ENCODE results near the gene ZNF580.

Gene ZNF580

DNA sequence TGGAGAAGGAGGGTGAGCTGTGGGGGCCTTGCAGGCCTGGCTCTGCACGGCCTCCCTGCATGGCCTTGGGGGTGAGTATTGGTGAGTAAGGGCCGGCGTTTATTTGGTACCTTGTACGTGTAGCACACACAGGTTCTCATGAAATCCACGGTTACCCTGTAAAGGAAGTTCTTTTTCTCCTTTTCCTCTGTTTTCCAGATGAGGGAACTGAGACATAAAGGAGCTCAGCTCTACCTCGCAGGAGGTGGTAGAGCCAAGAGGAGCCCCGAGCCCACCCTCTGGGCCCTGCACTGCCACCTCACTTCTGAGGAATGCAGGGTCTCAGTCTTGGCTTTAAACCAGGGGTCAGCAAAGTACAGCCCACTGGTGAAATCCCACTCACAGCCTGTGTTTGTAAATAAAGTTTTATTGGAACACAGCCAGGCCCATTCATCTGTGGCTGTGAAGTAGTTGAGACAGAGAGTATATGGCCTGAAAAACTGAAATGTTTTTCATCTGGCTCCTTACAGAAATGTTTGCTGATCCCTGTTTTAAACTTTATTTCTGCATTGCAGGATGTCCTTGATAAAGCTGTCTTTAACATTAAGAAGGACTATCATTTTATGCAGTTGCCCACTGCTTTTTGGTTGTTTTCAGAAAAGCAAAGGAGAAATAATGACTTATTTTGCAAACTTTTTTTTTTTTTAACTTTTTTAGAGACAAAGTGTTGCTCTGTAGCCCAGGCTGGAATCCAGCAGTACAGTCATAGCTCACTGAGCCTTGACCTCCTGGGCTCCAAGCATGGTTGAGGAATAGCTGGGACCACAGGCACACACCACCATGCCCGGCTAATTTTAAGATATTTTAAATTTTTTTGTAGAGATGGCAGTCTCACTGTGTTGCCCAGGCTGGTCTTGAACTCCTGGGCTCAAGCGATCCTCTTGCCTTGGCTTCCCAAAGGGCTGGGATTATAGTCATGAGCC lies 40.6 kb downstream of the ZNF580 start:
- no peak for DNase-seq

DNA sequence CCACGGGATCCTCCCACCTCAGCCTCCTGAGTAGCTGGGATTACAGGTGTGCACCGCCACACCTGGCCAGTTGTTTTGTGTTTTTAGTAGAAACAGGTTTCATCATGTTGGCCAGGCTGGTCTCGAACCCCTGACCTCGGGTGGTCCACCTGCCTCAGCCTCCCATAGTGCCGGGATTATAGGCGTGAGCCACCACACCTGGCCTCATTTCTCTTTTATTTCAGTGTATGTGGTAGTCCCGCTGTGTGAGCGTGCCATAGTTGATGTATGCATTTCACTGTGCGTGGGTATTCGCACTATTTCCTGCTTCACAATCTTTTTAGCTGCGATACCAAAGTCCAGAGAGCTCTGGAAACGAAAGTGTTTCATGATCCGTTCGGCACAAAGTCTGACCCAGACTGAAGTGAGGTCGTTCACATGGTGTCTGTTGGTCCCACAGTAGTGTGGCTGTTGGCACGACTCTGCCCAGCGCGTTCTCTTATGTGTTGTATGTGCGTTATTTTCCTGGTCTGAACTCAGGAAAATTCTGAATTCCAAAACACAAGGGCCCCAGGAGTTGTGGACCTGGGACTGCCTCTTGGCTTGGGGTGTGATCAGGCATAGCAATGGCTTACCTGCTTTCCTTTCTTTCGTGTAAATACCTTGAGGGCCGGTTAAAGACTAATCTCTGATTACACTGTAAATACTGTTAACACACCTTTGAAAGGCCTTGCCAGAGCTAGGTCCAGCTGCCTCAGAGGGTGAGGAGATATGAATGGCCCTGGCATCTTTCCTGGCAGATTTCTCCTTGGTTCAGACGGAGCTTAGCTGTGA lies 42.9 kb downstream of the ZNF580 start:
- no peak for DNase-seq

DNA sequence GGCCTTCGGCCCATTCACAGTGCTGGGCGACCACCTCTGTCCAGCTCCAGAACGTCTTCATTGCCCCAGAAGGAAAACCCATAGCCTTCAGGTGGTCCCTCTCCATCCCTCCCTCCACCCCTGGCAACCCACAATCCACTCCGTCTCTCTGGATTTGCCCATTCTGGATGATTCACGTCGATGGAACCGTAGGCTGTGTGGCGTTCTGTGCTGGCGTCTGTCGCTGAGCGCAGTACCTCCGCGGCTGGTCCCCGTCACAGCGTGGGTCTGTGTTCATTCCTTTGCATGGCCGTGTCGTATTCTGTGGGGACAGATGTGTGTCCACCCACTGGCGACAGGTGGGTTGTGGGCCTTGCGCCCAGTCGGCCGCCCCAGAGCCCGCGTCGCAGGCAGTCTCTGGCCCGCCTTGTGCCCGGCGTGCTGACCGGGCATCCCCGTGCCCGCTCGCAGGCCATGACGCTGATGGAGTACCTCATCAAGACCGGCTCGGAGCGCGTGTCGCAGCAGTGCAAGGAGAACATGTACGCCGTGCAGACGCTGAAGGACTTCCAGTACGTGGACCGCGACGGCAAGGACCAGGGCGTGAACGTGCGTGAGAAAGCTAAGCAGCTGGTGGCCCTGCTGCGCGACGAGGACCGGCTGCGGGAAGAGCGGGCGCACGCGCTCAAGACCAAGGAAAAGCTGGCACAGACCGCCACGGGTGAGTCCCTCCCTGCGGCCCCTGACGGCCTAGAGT lies 44.3 kb downstream of the ZNF580 start:
- no peak for DNase-seq

DNA sequence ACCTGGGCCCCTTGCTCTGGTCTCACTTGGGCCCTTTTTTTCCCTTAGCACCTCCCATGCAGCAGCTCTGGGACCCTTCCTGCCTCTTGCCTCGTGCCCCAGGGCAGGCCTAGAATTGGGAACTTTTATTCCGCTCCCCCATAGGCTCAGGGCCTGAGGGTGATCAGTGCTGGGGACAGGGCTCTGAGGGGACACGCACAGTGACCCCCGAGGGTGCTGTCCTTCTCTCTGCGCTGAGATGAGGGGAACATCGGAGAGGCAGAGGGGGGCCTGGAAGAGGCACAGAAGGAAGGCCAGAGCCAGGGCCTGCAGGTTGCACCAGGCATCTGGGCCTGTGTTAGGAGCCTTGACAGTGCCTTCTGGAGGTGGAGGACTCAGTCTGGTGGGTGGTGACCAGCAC lies 45.0 kb downstream of the ZNF580 start:
- no peak for DNase-seq

DNA sequence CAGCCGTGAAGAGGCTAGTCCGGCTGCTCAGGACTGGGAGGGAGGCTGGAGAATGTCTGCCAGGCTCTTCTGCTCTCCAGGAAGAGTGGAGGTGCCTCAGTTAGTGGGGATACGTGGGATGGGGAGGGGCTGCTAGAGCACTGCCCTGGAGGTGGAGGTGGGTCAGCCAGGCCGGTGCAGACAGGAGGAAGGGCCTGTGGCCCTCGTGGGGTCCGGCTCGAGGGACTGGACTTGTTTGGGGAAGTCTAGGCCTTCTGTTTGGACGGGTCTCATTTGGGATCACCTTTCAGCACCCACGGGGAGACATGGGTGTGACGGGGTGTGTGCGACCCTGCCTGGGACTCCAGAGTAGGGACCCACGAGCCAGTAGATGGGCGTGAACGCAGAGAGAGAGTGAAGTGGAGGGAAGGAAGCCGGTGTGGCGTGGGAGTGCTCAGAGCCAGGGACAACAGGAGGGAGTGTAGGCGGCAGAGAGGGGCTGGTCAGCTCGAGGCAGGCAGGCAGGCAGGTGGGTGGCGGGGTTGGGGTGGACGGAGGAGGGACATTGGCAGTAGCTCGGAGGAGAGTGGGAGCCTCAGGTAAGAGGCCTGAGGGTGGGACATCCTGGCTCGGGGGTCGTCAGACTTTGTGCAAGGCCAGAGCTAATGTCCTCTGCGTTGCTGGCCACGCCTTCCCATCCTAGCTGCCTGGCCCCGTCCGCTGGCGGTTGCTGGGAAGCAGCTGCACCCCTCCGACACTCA lies 45.7 kb downstream of the ZNF580 start:
- no peak for DNase-seq

DNA sequence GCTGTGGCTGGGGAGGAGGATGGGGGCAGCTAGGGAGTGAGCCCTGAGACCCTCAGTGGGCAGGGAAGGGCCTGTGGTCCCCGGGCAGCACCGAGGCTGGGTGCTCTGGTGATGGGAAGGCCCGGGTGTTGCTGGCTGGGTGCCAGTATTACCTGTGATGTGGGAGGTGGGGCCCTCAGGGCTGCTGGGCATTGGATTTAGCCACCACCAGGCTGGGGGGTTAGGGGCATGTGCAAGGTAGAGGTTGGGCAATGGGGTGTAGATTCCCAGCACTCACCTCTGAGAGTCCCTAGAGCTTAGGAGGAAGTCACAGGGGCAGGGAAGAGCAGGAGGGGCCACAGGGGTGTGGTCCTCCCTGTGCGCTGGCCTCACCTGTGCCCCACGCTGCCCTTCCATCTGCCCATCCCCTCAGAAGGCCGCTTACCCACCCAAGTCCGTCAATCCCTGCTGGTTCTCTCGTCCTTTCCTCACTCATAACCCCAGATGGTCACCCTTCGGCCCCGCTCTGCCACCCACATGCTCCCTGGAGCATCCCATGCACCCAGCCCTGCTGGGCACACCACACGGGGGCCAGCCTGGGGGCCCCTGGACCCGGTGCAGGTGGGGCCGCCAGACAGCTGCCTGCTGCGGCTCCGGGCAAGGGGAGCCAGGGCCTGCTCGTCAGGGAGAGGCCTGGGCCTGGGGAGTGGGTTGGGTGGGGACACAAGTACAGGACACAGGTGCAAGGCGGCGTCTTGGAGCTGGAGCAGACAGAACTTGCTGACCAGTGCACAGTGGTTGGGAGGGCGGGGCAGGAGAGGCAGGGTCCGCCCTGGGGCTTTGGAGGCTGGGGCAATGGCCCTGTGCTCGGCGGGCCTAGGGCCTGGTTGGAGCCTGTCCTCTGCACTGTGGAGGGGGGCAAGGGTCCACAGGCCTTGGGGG lies 46.7 kb downstream of the ZNF580 start:
- no peak for DNase-seq

DNA sequence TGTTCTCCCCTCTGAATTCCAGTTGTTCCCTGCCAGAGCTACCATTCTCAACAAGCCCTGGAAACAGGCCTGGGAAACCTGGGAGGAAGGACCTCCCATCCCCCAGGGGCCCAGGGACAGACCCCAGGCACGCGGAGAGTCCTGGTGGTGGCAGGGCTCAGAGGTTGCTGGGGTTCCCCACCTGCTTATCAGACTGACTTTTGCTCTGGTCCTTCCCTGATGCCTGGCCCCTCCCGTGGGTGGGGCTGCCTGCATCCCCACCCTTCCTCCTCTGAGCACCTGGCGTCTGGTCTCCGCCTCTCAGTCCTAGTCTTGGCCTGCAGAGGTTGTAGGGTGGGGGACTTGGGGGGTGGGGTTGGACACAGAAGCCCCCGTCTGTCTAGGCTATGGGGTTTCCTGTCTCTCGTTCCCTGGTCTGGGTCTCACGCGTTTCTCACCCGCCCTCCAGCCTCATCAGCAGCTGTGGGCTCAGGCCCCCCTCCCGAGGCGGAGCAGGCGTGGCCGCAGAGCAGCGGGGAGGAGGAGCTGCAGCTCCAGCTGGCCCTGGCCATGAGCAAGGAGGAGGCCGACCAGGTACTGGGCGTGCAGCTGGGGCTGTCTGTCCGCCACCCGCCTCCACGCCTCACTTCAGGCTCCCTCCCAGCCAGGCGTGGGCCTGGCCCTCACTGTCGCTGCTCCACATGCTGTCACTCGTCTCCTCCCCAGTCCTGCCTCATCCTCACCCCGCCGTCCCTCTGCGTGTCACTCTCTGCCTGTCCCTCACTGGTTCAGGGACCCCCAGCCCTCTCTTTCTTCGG lies 47.8 kb downstream of the ZNF580 start:
- DNase-seq = no peak

DNA sequence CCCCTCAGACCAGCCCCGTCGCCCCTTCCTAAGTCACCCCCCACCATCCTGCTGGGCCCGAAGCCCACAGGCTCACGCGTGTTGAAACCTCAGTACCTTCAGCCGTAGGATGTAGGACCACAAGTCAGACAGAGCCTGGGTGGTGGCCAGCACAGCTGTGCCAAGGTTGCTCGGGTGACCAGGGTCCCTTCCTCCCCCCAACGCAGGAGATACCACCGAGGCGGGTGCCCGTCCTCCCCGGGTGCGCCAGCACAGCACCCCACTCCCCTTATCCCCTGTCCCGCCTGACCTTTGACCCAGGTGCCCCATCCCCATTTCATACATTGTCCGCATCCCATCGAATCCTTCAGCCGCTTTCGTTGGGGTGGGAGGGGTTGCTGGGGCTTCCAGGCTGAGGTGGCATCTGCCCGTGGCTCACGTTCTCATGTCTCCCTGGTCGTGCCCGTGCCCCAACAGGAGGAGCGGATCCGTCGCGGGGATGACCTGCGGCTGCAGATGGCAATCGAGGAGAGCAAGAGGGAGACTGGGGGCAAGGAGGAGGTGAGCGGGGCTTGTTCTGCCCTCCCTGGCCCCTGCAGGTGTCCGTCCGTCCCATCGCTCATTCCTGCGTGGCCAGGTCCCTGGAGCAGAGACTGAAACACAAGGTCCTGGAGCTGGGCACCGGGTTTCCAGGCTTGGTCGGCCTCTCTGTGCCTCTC lies 48.8 kb downstream of the ZNF580 start:
- DNase-seq = no peak

DNA sequence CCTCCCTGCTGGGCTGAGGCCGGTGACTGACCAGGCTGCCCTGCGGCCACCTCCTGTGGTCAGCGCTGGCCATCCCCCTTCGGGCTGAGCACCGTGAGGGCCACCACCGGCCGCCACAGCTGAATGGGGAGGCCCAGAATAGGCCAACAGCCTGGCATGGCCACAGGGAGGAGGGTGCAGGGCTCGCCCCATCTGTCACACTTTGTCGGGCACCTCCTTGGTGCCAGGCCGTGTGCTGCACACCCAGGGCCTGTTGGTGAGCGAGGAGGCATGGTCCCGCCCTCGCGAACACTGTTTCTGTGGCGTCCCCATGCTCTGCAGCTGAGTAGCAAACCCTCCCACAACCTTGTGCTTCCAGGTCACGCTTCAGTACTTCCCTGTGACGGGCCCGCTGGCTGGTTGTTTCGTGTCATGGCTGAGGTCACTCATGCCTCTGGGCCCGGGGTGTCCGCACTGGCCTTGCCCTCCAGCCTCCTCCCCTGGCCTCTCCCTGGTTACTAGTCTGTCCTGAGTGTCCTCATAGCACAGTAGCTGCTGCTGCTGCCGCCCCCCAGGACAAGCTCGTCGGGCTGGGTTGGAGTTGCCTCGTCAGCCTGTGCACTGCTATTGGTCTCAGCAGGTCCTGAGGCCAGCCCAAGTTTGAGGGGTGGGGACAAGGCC lies 49.4 kb downstream of the ZNF580 start:
- DNase-seq = no peak

DNA sequence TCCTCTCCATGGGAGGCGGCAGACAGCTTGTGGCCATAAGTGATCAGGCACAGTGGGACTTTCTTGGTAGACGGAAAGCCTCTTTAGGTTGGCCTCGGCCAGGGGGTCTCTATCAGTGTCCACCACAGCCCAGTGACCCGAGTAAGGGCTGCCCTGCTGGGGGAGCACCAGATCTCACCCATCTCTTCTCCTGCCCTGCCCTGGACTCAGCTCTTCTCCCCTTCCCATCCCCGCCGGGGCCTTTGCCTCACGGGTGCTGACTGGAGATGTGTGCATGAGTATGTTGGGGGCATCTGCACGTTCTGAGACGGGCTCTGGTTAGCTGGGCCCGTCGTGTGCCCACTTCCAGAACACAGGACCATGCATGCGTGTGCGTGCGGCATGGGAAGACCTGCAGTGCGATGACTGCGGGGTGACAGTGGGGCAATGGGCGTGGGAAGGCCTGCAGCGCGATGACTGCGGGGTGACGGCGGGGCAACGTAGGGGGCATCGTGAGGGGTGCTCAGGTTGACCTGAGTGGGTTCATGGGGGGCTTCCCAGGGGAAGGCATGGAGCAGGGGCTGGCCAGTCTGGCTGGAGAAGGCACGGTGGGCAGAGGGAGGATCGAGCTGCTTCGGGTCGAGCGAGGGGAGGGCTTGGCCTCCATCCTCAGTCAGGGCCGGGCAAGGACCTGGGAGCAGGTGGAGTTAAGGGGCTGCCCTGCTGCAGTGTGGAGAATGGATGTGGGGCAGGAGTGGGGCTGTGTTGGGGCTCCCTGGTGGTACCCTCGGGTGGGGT lies 50.2 kb downstream of the ZNF580 start:
- no peak for DNase-seq

DNA sequence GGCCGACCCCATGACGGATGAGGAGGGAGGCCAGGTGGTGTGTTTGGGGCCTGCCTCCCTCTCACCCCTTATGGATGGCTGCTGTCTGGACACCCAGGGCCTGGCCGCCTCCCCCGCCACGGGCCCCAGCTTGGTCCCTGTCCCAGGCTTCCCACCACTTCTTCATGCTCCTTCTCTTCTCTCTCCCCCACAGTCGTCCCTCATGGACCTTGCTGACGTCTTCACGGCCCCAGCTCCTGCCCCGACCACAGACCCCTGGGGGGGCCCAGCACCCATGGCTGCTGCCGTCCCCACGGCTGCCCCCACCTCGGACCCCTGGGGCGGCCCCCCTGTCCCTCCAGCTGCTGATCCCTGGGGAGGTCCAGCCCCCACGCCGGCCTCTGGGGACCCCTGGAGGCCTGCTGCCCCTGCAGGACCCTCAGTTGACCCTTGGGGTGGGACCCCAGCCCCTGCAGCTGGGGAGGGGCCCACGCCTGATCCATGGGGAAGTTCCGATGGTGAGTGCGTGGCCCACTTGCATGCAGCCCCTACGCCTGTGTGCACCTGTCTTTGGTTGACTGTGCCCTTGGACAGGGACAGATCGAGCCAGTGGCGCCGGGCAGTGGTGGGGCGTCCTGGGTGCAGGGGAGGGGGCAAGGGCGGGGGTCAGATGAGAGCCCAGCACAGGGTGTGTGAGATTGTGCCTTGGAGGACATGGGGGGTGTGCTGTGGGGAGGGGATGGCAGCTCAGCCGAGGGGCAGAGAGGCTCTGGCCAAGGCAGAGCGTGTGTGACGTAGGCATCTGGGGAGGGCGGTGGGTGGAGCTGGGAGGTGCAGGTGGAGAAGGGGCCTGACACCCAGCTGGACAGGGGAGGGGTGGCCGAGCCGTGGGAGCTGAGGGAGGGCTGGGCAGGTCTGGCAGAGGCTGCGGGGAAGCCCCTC lies 51.0 kb downstream of the ZNF580 start:
- no peak for DNase-seq

DNA sequence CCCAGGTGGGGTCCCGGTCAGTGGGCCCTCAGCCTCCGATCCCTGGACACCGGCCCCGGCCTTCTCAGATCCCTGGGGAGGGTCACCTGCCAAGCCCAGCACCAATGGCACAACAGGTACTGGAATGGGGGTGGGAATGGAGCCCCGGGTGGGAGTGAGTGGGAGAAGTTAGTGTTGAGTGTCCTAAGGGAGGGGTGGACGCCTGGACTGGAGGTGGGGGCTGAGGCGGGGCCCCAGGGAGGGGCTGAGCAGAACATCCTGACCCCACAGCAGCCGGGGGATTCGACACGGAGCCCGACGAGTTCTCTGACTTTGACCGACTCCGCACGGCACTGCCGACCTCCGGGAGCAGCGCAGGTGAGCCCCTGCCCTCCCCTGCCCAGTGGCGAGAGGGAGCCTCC lies 51.9 kb downstream of the ZNF580 start:
- no peak for DNase-seq
